HG03520 (cell line): Measurements from ENCODE around the gene POLN.

ENCODE experiments used
- ATAC-seq: cut with Tn5 transposase; IDR thresholded peaks from one replicate; pipeline ENCODE4 v1.9.1; 2021; ENCODE audit warnings: mild to moderate bottlenecking, moderate library complexity; ENCODE audit not compliant: unreplicated experiment

The POLN gene

DNA sequence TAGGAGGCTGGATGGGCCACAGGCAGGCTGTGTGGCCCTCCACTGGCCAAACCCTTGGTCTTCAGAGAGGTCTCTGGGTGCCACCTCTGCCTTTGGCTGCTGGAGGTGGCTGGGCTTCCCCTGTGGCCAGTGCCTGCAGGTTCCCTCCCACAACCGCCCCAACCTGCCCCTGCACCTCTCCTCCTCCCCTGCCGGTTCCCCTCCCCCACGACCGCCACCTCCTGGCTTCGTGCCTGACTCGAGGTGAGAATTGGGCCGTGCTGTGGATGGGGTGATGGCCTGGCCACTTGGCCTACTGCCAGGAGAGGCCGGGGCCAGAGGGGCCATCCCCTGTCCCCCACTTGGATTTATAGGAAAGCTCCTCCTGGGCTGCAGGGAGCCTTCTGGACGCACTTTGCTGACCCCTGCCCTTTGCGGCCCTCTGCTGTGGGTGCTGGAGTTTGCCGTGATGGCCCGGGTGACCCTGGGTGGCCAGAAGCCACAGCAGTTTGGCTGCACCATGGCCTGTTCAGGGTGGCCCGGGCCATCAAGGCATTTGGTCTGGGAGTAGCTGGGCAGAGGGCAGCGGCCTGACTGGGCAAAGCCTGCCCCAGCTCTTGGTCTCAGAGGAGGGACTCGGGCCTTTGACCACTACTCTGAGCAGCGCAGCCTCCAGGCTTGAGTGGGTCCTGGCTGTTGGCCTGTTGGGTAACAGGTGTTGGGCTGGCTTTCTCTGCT lies 179.0 kb downstream of the POLN start:
- ATAC-seq: no peak

- no peak for ATAC-seq
These were observed 179.6 kb downstream of the POLN start for GRCh38 chr4:2062168-2062807.

GRCh38 chr4:2061186-2062131 lies 180.5 kb downstream of the POLN start:
- ATAC-seq: no peak

- ATAC-seq: no peak
These were observed 181.2 kb downstream of the POLN start for GRCh38 chr4:2060611-2061185.

GRCh38 chr4:2059726-2060602 lies 182.0 kb downstream of the POLN start:
- ATAC-seq: no peak

GRCh38 chr4:2059046-2059725 lies 182.7 kb downstream of the POLN start, which contains the start of gene NAT8L:
NAT8L (plus strand) TSS chr4:2059327; CDS start chr4:2059512, 185 bp downstream.
- no peak for ATAC-seq

GRCh38 chr4:2058264-2059045 lies 183.5 kb downstream of the POLN start:
- ATAC-seq: no peak

DNA sequence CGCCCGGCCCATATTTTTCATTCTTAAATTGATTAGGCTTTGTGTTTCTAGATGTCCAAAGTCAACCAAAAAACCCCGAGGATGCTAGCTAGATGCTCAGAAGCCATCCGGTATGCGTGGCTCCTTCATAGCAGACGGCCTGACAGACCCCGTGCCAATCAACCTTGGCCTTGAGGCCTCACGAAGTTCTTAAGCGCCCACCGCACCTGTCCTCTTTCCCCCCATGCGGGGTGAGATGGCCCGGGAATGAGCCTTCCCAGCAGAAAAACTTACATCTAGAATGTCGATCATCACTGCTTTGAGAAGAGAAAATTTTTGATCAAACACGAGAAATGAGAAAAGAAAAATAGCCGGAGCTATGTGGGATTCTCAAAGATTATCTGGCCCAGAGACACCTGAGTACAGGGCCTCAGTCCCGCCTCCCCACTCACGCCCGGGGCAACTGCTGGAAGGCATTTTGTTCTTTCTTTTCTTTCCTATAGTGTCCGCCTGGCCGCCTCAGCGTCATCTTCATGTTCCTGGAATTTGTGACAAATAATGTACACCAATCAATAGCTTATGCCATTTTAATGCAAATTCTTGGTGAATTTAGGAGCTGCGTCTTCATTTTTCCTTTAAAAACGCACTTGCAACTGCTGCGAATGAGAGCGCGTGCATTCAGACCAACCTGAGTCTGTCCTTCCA lies 184.4 kb downstream of the POLN start:
- ATAC-seq: no peak

DNA sequence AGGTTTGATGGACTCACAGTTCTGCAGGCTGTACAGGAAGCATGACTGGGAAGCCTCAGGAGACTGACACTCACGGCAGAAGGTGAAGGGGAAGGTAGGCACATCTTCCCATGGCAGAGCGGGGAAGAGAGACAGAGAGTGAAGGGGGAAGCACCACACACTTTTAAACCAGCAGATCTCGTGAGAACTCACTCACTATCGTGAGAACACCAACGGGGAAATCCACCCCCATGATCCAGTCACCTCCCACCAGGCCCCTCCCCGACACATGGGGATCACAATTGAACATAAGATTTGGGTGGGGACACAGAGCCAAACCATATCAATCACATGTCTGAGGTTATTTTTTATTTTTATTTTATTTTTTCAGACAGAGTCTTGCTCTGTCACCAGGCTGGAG lies 187.7 kb downstream of the POLN start:
- ATAC-seq: no peak

- ATAC-seq: no peak
These were observed 190.8 kb downstream of the POLN start for GRCh38 chr4:2051086-2051485.

GRCh38 chr4:2049811-2050210 lies 192.1 kb downstream of the POLN start:
- ATAC-seq: no peak

DNA sequence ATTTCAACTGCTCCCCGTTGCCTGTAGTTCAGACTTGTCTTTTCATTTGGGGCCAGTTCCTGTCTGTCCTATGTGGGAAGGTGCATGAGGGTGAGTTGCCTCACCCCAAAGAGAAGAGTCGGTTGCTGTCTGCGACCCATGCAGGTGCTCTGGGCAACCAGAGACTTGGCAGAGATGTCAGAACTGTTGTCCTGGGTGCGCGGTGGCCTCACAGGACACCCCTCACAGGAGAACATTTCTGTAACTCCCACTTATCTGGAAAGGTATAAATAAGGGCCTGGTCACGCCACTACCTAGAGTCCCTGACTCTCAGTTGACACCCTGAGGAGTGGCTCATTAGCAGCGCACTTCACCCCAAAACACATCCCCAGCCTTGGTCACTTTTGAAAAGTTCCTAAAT lies 192.5 kb downstream of the POLN start:
- ATAC-seq: no peak

DNA sequence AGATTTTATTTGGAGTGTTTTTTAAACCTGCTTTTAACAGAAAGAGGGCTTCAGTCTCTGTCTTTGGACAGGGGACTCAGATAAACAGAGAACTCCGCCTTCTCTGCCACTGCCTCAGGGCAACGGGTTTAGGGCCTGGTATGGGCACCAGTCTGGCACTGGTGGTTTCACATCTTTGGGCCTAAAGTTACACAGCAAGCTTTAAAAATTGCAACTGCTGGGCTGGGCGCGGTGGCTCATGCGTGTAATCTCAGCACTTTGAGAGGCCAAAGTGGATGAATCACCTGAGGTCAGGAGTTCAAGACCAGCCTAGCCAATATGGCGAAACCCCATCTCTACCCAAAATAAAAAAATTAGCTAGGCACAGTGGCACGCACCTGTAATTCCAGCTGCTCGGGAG lies 193.1 kb downstream of the POLN start:
- no peak for ATAC-seq

DNA sequence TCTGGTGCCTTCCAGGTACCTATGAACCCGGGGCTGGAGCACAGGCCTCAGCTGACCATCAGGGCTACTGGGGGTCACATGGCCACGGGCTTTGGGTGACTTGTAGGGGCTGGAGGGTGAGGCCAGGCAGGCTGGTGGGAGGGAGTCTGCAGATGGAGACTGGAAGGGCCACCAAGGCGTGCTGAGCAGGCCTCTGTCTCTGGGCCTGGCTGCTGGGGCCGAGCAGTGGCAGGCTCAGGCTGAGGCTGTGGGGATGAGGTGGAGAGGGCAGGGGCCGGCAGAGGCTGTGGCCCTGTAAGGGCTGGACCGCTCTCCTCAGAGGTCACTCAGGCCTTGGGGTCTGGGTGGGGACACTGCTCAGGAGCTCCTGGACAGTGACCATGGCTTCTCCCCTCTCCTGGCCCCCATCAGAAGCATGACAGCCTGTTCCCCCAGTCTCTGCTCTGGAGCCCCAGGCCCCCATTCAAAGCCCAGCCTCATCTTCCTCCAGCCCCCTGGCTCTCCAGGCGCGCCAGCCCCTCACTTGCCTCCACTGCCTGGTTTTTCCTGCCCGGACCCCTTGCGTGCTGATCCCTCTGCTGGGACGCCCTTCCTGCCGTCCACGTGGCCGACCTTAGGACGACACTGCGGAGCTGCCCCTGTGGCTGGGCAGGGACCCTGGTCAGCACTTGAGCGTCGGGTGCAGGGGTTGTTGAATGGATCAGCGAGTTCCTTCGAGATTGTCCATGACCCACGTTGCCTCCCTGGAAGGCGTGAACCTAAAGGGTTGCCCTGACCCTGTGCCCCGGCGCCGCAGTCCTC lies 193.9 kb downstream of the POLN start:
- no peak for ATAC-seq

DNA sequence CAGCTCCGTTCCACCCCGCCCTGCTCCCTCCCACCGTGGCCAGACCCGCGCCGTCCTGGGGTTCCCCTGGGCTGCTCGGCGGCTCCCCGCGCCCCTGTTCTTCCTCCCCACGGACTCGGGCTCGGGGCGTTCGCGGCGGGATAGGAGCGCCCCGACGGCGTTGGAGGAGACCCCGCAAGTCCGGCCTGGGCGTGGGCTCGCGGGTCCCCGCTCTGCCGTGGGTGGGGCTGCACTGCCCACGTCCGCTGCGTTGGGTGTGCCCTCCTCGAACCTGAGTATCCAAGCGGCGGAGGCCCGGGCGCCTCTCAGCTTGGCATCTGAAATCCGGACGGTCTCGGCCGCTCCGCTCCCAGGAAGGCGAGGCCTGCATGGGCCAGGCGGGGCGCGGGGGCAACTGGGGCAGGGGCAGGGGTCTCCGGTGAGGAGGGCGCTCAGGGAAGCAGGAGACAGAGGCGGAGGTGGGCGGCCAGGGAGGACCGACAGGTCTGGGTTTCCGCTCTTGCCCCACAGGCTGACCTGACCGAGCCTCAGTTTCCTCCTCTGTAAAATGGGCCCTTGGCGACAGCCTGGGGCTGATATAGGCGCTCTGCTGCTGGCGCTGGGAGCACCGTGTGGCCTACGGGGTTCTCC lies 194.8 kb downstream of the POLN start:
- ATAC-seq: no peak

DNA sequence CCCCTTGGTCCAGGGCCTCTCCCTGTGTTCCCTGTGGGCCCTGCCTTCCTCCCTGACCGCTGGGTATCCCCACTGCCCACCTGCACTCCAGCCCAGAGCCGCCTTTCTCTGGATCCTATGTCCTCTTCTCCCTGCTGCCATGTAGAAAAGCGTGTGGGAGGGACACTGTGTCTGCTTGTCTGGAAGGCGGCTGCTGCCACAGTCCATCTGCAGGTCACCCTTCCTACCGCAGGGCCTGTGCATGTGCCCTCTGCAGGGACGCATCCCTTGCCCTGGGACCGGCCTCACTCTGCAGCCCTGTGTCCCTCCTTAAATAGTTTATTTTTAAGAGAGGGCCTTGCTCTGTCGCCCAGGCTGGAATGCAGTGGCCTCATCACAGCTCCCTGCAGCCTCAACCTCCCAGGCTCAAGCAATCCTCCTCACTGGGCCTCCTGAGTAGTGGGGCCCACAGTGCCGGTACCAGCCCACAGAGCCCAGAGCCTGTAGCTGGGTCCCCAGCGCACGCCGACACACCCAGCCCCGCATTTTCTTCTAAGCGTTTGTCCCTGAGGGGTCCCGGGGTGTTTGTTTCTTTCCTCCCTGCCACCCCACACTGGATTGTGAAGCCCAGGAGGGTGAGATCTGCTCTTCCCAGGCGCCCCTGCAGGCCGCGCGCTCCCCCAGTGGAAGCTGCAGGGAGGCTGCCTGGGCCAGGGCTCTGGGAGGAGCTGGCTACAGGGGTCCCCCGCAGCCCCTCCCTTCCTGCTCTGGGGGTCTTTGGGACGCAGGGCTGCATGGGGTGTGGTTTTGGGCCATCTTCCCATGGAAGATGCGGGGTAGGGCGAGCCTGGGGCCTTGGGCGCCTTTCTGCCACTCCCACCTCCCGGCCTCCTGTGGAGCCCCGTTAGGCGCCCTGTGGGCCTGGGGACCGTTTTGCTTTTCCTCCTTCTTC lies 195.6 kb downstream of the POLN start:
- ATAC-seq: no peak
